RWPE1 (cell line): ENCODE data around the gene SPIN2B.
"Not testable (repeated sequence)": the region's sequence is repeated elsewhere in the genome, so short reads cannot be mapped to it uniquely, and the experiment has no call there.

Experiments used
- CTCF ChIA-PET: fragments of 350-600 bp; sonication (Branson Sonifier 250); formaldehyde crosslinking; extraction: SDS; loops from one replicate; lab custom pipeline; 2021; lab: Yijun Ruan, JAX
- POLR2A ChIA-PET: fragments of 400-600 bp; formaldehyde crosslinking; extraction: SDS; loops from one replicate; lab custom pipeline; 2020; ENCODE audit warnings: antibody characterized with exemption; ENCODE audit not compliant: low non-redundant PET; lab: Yijun Ruan, JAX
- DNase-seq: peaks from one replicate; pipeline ENCODE4 v3.0.0; 2012; ENCODE audit warnings: low spot score
- H3K27ac ChIP-seq: fragments of 450-650 bp; 2 replicates; pipeline ENCODE4 v1.5.1; 2017
- CTCF ChIP-seq: fragments of 450-650 bp; conservative IDR thresholded peaks from 2 replicates; pipeline ENCODE4 v1.5.1; 2017; ENCODE audit warnings: low read depth, mild to moderate bottlenecking

SPIN2B gene

GRCh38 chrX:57104921-57105398 is 16.4 kb downstream of the SPIN2B start:
- TF ChIP-seq CTCF = no peak
- no peak overlapping the region for H3K27ac ChIP-seq
- DNase-seq = no peak
- POLR2A ChIA-PET = no interaction called here
- CTCF ChIA-PET = no interaction called here

GRCh38 chrX:57104406-57104805 is 16.9 kb downstream of the SPIN2B start:
- CTCF ChIA-PET = no interaction called here
- POLR2A ChIA-PET = no interaction called here
- DNase-seq = no peak
- TF ChIP-seq CTCF = no peak
- no peak overlapping the region for H3K27ac ChIP-seq

GRCh38 chrX:57103489-57103888 is 17.9 kb downstream of the SPIN2B start:
- DNase-seq = no peak
- CTCF ChIA-PET = no interaction called here
- no peak for TF ChIP-seq CTCF
- POLR2A ChIA-PET = no interaction called here
- H3K27ac ChIP-seq = no peak overlapping the region

GRCh38 chrX:57102918-57103317 is 18.4 kb downstream of the SPIN2B start:
- POLR2A ChIA-PET, CTCF ChIA-PET, DNase-seq, H3K27ac ChIP-seq: not testable (repeated sequence)

- DNase-seq = no peak
- ChIA-PET CTCF (no interaction called here), POLR2A (no interaction called here)
- H3K27ac ChIP-seq = no peak overlapping the region
- TF ChIP-seq CTCF = no peak
Observed at GRCh38 chrX:57083143-57083542, 38.2 kb downstream of the SPIN2B start.

GRCh38 chrX:57074458-57074857 is 46.9 kb downstream of the SPIN2B start:
- ChIA-PET CTCF (no interaction called here), POLR2A (no interaction called here)
- DNase-seq = no peak
- TF ChIP-seq CTCF = no peak
- H3K27ac ChIP-seq = no peak overlapping the region

GRCh38 chrX:57070185-57070984 is 51.0 kb downstream of the SPIN2B start:
- no peak for DNase-seq
- ChIA-PET POLR2A (no interaction called here), CTCF (no interaction called here)
- TF ChIP-seq CTCF = no peak
- H3K27ac ChIP-seq = no peak overlapping the region
